Panc1 (cell line): ENCODE results near the gene TCN1.

Experiments
- POLR2AphosphoS5 ChIP-seq: IDR thresholded peaks from 2 replicates; pipeline ENCODE4 v1.6.1; 2012; ENCODE audit warnings: mild to moderate bottlenecking, low read depth, low read length, moderate library complexity
- SIN3A ChIP-seq: IDR thresholded peaks from 2 replicates; pipeline ENCODE4 v1.6.1; 2012; ENCODE audit warnings: low read depth, mild to moderate bottlenecking, low read length, moderate library complexity, borderline replicate concordance; ENCODE audit not compliant: insufficient read depth
- TCF7L2 ChIP-seq: IDR thresholded peaks from 2 replicates; pipeline ENCODE4 v1.6.1; 2011; ENCODE audit warnings: mild to moderate bottlenecking, low read depth, low read length, inconsistent platforms
- TF ChIP-seq, protein P1 (sequence below): fragments of 450-650 bp; IDR thresholded peaks from 2 replicates; pipeline ENCODE4 v1.5.1; 2017; ENCODE audit warnings: mild to moderate bottlenecking
- TF ChIP-seq, protein P2 (sequence below), 2 experiments: IDR thresholded peaks; 2 replicates each; pipeline ENCODE4 v1.6.1; 2011 to 2012; ENCODE audit warnings: low read depth in 2 of 2, control low read depth in 1 of 2, low read length in 1 of 2, mild to moderate bottlenecking in 1 of 2, moderate library complexity in 1 of 2; ENCODE audit not compliant: insufficient read depth in 1 of 2

- TF ChIP-seq, protein P1, sequence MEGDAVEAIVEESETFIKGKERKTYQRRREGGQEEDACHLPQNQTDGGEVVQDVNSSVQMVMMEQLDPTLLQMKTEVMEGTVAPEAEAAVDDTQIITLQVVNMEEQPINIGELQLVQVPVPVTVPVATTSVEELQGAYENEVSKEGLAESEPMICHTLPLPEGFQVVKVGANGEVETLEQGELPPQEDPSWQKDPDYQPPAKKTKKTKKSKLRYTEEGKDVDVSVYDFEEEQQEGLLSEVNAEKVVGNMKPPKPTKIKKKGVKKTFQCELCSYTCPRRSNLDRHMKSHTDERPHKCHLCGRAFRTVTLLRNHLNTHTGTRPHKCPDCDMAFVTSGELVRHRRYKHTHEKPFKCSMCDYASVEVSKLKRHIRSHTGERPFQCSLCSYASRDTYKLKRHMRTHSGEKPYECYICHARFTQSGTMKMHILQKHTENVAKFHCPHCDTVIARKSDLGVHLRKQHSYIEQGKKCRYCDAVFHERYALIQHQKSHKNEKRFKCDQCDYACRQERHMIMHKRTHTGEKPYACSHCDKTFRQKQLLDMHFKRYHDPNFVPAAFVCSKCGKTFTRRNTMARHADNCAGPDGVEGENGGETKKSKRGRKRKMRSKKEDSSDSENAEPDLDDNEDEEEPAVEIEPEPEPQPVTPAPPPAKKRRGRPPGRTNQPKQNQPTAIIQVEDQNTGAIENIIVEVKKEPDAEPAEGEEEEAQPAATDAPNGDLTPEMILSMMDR, result peak; percentile 78
- no peak for TF ChIP-seq POLR2AphosphoS5
- TF ChIP-seq, protein P2, sequence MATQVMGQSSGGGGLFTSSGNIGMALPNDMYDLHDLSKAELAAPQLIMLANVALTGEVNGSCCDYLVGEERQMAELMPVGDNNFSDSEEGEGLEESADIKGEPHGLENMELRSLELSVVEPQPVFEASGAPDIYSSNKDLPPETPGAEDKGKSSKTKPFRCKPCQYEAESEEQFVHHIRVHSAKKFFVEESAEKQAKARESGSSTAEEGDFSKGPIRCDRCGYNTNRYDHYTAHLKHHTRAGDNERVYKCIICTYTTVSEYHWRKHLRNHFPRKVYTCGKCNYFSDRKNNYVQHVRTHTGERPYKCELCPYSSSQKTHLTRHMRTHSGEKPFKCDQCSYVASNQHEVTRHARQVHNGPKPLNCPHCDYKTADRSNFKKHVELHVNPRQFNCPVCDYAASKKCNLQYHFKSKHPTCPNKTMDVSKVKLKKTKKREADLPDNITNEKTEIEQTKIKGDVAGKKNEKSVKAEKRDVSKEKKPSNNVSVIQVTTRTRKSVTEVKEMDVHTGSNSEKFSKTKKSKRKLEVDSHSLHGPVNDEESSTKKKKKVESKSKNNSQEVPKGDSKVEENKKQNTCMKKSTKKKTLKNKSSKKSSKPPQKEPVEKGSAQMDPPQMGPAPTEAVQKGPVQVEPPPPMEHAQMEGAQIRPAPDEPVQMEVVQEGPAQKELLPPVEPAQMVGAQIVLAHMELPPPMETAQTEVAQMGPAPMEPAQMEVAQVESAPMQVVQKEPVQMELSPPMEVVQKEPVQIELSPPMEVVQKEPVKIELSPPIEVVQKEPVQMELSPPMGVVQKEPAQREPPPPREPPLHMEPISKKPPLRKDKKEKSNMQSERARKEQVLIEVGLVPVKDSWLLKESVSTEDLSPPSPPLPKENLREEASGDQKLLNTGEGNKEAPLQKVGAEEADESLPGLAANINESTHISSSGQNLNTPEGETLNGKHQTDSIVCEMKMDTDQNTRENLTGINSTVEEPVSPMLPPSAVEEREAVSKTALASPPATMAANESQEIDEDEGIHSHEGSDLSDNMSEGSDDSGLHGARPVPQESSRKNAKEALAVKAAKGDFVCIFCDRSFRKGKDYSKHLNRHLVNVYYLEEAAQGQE (IDR thresholded peaks at IDR 0.05; ENCODE audit: insufficient read depth in 1 of 2, low read depth in 2 of 2, low read length in 1 of 2), result no peak
- no peak for TF ChIP-seq TCF7L2
- TF ChIP-seq SIN3A, result no peak
These were observed 43.2 kb downstream of the TCN1 start for GRCh38 chr11:59822989-59823566.
